HG03432 (cell line): ENCODE data around the gene RTF2.

ENCODE experiments used
- ATAC-seq: cut with Tn5 transposase; IDR thresholded peaks from one replicate; pipeline ENCODE4 v1.9.1; 2021; ENCODE audit warnings: mild to moderate bottlenecking, moderate library complexity; ENCODE audit not compliant: unreplicated experiment

The RTF2 gene

DNA sequence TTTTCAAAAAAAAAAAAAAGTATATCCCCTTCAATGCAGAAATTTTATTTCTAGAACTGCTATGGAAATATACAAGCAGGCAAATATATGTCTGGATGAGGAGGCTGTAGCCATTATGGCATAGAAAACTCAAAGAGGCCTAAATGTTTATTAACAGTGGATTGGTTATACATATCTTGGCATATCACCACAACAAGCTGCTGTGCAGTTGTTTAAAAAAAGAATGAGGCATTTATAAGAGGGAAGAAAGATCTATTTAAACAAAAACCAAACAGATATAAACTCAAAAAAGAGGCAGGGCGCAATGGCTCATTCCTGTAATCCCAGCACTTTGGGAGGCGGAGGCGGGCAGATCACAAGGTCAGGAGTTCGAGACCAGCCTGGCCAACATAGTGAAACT lies 30.1 kb upstream of the RTF2 start:
- ATAC-seq = no peak

DNA sequence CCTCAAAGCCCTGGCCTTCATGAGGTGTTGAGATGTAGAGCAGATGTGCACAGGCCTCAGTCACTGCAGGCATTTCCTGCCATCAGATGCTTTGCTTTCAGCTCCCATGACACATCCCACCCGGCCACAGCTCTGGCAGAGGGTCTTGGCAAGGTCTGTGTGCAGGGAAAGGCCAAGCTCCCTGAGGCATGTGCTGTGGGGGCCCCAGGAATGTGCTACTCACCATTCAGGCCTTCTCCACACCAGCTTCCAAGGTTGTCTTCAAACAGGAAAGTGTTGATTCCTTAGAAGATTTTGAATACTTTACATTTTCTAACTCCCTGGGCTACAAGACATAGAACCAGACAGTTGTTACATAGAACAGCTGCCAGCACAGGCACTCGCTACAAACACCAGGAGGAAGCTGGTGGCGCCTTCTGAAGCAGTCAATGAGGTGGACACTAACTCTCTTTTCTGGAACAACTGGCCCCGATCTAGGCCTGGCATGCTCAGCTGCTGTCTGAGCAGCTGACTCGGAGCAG lies 28.6 kb upstream of the RTF2 start:
- ATAC-seq = no peak

DNA sequence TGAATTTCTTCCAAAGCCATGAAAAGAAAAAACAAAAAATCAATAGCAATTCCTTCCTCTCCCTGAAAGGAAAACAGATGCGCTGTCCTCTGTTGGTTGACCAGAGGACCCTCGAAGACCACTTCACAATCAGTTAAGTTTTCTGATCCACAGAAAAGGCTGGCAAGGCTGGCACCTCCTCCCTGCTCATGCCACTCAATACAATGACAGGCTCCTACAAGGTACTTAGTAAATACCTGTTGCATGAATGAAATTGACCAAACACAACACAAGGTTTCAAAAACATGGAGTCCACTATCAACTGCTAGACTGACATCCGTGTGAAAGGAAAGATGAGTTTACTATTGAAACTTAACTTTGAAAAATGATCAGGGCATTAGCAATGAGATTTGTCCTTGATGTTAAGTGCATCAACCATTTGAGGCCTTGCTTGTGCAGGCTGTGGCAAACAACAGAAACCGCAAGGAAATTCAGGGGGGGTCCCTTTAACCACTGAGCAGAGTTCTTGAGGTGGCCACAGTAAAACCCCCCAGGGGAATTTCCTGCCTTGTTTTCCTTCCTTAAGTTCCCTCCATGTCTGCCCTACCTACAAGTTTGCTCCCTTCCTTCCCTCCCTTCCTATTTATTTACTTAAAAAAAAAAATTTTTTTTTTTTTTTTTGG lies 27.9 kb upstream of the RTF2 start:
- peak; percentile 77 for ATAC-seq

DNA sequence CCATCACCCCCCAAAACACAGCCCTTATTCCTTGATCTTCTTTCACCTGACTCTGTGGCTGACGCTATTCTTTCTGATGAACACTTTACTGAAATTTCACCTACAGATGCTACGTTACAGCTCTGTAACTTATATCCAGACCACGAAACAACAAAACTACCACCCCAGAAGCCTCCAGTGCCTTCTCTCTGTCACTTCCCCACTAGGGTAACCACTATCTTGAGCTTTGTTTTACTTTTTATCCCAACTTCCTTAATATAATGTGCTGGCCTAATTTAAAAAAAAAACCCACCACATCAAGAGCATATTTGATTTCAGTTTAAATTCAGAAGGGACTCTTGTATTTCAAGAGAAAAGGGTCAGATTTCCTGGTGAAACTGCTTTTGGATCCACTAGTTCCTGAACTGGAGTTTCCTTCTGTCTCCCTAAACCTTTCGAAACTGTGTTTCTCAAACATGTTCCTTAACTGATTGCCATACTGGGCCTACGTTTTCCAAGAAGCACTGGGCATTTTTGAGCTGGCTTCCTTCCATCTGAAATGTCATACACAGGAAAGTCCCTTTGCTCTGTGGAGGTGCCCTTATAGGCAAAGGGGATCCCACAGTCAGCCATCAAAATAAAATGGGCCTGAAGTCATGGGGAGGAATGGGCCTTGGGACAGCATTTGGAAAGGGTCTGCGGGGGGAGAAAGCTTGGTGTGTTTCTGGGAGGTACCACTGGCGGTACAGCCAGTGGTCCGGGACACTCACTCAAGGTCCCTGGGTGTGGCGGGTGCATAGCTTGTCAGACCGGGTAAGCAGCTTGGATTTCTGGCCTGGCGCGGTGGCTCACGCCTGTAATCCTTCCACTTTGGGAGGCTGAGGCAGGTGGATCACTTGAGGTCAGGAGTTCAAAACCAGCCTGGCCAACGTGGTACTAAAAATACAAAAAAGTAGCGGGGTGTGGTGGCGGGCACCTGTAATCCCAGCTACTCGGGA lies 25.8 kb upstream of the RTF2 start:
- no peak for ATAC-seq

DNA sequence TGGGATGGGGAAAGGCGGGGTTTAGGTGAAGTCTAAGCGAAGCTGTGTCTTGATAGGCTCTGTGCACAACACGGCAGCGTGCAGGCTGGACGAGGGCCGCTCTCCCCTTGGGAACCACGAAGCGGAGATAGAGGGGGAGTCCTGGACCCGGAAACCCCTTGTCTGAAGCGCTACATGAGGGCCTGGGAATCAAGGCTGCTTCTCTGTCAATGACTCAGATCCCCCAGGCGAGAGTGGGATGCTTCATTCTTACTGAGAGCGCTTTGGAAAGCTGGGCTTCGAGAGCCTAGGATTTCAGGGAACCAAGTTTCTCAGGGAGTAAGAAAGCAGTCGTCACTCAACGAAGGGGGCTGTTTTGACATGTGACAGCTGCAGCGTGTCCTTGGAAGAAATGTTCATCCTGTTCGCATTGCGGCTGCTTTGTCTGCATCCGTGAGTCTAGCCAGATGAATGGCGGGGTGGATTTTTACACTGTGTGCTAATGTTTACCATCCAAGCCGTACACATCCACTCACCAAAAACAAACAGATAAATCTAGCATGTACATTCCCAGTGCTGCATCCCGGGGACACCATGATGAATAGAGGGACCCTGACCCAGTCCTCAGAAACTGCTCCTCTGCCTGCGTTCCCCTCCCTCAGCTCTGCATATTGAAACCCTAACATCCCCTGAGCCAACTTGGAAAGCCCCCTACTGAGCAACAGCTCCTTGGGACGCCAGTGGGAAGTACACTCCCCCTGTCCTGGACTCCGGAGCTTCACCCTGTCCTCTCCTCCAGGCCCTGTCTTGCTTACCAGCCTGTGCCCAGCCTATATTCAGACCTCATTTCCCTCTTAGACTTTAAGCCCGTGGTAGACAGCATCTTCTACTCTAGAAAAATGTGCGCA lies 24.5 kb upstream of the RTF2 start:
- no peak for ATAC-seq

DNA sequence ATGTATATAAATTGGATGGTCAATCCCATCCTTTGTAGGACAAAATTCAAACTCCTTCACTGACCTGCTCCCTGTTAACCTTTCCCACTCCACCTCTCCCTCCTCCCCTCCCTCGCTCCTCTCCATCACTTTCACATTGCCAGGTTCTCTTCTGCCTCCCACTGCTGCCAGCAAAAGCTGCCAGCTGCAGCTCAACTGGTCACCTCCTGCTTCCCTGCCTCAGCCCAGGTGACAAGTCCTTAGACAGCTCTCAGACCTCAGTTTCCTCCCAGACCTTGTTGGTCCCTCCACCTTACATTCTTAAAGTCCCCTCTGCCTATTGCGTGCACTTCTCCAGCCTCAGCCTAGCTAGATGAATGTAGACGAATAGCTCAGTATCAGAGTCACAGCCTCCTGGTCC lies 23.3 kb upstream of the RTF2 start:
- ATAC-seq = no peak

DNA sequence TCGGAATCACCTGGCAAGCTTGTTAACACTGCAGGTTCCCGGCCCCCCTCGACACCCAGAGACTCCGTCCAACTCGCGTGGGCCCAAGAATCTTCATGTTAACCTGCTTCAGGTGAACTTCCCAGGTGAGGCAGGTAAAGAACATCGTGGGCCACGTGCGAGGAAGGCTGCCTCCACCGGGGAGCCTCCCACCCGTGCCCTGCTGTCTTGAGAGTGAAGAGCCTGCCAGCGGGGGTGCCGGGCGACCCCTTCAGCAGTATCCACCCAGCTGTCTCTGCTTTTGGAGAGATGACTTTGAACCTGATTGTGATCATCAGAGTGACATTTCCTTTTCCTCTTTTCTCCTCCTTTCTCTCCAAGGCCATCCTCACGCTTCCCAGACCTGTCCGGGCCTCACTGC lies 22.9 kb upstream of the RTF2 start:
- no peak for ATAC-seq

DNA sequence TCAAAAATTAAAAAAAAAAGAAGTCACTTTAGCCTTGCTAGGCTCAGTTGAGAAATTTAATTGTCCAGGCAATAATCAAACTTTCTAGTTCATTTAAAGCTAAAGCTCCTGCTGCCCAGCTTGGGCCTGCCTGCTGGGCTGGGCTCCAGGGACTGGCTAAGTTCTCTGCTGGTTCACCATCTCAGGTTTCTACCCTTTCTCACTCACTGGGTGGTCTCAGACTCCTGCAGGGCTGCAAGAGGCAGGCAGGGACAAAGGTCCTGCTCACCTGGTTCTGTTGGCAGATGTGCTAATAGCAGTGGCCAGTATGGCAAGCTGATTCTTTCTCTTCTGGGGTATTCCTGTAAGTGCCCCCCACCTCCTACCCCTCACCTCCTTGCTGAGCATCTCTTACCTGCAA lies 21.2 kb upstream of the RTF2 start:
- ATAC-seq = no peak

DNA sequence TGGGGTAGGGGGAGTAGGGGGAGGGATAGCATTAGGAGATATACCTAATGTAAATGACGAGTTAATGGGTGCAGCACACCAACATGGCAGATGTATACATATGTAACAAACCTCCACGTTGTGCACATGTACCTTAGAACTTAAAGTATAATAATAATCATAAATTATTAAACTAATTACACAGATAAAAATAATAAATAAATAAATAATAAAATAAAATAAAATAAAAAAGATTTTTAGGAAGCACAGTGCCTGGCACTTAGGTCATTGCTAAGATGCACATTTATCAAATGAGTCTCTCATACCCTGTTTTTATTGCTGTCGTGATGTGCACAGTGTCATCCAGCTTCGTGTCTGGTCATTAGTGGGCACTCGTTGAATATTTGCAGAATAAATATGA lies 19.0 kb upstream of the RTF2 start:
- ATAC-seq = no peak

DNA sequence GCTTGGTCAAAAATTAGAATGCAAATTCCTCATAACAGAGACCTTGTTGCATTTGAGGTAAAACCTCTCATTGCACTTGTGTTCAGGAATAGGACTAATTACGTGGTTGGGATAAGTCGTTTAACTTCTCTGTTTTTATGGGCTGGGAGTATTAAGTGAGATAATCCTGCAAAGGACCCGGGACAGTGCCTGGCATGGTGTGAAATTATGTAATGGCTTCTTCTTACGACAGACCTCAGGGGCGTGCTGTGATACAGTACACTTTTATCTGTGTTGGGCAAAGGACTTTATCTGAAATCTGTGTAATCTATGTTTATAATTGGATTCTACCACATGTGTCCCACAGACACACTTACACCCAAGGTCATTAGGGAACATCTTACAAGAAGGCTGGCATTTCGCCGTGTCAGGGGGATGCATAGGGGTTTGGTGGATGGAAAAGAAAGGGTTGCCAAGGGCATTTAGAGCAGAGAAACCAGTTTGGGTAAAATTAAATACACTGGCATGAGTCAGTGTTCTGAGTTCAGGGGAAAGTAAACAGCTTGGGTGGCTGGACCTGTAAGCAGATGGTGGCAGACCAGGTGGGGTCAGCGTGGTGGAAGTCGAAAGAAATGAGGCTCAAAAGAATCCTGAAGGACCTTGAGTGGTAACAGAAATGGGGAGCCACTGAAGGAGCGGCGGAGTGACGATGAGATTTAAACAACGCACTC lies 17.2 kb upstream of the RTF2 start:
- no peak for ATAC-seq

DNA sequence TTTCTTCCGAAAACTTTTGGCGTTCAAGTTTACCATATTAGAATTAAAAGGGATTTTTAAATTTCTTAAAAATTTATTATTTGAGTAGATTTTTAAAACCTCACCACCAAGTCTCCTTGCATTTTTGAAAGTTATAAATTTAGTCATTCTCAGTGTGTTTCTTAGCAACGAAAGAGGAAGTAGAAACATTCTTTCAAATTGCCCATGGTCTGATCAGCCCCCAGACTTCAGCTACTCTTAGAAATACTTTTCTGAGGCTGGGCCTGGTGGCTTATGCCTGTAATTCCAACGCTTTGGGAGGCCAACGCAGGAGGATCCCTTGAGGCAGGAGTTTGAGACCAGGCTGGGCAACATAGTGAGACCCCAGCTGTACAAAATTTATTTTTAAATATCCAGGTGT lies 15.1 kb upstream of the RTF2 start:
- peak; percentile 74 for ATAC-seq

DNA sequence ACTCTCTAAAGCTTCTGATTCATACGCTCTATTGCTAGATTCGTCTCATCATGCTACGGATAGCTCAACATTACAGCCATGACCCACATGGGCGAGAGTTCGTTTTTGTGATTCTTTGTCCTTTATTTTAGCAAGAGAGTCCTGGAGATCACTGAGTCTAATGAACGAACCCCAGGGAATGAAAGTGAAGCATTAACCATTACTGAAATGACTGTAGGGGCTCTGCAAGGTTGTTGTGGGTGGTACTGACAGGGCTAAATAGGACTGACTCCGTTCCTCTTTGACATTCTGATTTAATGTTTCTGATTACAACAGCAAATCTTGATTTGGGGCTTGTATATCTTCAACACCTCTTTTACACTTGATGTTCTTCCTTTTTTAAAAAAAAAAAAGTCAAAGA lies 13.7 kb upstream of the RTF2 start:
- peak; percentile 92 for ATAC-seq

DNA sequence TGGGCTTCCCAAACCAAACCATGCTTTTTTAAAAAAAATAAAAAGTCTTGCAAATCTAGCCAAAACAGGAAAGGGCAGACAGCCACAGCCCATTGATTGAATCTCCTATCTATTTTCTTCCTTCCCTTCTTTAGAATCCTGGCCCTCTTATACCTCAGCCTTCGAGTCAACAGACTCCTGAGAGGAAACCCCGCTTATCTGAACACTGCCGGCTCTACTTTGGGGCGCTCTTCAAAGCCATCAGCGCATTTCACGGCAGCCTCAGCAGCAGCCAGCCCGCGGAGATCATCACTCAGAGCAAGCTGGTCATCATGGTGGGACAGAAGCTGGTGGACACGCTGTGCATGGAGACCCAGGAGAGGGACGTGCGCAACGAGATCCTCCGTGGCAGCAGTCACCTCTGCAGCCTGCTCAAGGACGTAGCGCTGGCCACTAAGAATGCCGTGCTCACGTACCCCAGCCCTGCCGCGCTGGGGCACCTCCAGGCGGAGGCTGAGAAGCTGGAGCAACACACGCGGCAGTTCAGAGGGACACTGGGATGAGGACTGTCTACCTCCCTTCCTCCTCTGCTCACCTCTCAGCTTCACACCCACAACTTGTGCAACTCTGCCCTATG lies 10.1 kb upstream of the RTF2 start:
- no peak for ATAC-seq

DNA sequence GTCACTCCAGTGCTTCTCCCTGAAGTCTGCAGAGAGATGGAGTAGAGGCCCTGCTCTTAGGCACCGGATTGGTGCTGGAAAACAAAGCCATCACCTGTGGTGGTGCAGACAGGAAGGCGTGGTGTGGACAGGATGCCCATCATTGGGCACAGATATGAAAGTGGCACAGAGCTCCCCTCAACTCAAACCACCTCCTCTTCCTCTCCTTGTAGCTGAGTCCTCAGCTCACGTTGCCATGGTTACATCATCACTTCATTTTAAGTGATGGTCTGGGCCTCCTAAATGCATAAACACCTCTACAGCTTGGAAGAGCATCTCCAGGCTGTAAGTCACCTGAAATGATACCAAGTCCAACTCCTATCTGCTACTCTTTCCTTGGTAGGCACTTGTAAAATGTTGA lies 8.0 kb upstream of the RTF2 start:
- ATAC-seq = no peak

DNA sequence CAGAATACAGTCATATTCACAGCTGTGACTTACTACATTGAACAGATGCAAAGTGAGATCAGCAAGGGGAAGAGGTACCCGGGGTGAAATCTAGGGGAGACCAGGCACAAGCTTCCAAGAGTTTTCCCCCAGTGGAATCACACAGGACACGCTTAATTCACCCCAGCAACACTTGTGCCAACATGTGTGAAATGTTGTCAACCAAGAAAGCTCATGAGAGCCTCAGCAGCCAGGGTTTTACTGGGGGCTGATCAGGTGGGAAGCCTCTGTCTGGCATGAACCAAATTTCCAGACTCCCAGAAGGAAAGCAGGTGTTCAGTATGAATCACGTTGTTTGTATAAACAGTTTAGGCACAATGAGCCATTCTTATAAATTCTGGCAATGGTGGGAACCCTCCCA lies 6.9 kb upstream of the RTF2 start:
- ATAC-seq = no peak

DNA sequence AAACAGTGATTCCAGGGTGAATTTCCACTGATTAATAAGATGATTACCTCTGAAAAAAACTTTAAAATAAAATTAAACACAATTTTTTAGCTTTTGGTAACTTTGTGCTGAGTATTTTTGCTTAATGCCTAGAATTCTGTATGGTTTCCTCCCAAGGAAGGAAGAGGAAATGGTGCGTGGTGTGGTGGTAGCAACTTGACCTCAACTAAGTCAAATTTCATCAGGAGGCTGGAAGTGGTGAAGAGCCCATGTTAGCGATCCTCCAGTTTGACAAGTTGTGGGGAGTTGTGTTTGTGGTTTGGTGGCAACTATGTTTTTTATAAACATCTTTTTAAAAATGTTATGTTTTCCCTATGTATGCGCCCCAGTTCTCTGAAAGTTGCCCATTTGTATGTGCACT lies 5.0 kb upstream of the RTF2 start:
- no peak for ATAC-seq

DNA sequence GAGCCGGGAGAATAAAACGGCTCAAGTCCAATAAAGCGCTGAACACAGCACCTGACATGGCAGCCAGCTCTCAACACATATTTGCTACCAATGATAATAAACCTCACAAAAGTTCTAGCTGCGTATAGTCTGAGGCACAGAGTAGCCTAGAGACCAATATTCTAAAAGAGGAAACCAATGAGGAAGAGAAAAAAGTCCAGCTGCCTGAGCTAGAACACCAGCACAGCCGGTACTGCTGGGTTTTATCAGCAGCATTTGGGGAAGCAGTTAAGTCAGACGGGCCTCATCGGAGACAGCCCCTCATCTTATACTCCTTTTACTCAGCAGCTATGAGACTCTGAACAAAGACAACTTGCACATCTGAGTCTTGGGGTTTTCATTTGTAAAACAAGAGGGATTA lies 2.4 kb upstream of the RTF2 start:
- ATAC-seq = no peak

DNA sequence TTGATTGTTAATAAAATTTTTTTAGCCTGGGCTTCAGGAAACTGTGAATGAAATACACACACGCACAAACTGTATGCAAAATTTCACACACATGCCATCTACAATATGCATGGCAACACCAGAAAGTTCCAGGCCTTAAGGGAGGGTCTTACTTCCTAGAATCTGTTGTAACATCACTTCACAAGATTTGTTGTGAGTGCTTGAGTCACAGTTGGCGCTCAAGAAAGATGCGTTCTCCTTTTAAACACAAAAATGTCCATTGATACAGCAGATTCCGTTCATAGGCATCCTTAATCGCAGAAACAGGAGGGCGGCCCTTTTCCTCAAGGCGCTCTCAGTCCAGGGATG lies 485 bp upstream of the RTF2 start:
- peak; percentile 3 for ATAC-seq

DNA sequence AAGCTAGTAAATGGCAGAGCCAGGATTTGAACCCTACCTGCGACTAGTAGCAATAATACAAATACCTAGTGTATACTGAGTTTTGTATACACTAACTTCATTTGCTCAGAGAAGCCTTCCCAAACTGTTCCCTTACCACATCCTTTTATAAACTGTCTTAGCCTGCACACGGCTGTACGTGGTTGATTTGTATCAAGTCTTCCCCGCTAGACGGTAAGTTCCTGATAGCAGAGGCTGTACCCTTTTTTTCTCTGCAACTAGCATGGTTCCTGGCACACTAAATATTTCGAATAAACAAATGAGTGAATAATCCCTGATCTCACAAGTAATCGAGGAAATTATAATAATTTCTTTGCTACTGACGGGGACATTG lies 636 bp downstream of the RTF2 start:
- no peak for ATAC-seq

DNA sequence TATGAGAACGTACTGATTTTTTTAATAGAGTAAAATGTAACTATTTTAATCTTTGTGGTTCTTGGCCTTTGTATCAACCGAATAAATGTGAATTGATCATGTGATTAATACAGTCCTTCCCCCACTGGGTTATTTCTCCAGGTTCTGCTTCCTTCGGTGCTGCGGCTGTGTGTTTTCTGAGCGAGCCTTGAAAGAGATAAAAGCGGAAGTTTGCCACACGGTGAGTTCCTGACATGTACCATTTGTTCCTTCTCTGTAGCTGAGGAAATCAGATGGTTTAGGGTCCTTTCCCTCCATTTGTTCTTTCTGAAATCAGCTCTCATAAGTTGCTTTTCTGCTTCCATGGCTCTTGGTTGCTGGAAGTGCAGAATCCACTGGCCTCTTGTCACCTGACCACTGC lies 15.5 kb downstream of the RTF2 start:
- no peak for ATAC-seq
